Measurements from ENCODE around the gene TSACC.

TSACC gene

DNA sequence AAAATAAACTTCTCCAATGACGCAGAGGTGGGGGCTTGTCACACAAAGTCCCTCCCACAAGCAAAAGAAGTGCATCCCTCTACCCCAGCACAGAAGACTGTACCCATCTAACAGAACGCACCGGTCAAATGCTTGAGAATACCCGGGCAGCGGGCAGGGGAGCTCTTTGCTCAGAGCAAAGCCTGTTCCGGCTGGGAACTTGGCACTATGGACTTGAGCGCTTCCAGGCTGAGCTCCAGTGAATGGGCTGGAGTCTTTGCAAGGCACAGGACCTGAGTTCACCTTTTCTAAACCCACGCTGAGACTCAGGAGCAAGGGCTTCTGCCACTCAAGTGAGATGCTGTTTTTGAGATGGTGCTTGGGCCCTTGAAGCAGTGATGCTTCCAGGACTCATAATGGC is 51.0 kb downstream of the TSACC start:
- POLR2A ChIA-PET, result no interaction called here
- CTCF ChIA-PET, result interaction anchor here (1.1 to 8.2 kb wide), 5 partner anchors 12 to 236 kb away, joined by 3 to 130 read pairs (median 4); no protein-coding TSS in a partner anchor
- DNase-seq (ENCODE audit: extremely low spot score), result no peak
- TF ChIP-seq, protein P1, sequence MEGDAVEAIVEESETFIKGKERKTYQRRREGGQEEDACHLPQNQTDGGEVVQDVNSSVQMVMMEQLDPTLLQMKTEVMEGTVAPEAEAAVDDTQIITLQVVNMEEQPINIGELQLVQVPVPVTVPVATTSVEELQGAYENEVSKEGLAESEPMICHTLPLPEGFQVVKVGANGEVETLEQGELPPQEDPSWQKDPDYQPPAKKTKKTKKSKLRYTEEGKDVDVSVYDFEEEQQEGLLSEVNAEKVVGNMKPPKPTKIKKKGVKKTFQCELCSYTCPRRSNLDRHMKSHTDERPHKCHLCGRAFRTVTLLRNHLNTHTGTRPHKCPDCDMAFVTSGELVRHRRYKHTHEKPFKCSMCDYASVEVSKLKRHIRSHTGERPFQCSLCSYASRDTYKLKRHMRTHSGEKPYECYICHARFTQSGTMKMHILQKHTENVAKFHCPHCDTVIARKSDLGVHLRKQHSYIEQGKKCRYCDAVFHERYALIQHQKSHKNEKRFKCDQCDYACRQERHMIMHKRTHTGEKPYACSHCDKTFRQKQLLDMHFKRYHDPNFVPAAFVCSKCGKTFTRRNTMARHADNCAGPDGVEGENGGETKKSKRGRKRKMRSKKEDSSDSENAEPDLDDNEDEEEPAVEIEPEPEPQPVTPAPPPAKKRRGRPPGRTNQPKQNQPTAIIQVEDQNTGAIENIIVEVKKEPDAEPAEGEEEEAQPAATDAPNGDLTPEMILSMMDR (IDR thresholded peaks at IDR 0.05; ENCODE audit: control extremely low read depth, extremely low read depth, low read depth, missing control alignments), result no peak

DNA sequence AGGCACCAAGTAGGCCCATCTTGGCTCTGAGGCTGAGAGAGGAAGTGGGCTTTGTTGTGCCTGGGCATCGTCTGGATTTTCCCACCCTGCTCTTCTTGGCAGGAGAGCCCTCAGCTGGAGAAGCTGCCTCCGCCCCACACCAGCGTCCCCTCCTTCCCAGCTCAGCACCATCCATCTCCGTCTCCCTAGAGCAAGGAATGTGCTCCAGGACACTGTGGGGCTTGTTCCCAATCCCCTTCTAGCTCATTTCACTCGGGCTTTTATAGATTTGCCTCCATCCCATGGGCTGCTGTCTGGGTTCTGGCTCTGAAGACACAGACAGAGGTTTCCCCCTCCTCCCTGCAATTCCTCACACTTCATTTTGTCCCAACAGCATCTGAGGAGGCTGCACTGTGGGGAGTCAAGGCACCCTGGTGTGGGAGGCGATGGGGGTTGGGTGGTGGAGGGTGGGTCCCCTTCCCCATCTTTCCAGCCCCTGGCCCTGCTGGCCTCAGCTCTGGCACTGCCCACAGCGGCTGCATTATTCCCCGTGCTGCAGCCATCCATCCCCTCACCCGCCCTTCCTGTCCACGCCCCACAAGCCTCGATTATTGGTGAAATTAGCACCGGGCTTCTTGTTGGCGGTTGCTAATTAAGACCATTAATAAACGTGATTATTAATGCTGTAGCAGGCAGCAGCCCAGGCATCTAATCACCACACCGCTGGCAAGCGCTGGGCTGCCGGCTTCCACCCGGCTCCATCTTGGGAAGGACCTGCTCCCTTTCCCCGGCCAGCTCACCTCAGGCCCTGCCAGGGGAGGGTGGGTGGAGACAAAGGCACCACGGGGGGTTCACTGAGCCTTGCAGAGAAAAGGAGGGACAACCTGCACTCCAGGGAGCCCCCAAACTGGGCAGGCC is 52.4 kb downstream of the TSACC start:
- TF ChIP-seq, protein P1 (IDR thresholded peaks at IDR 0.05; ENCODE audit: control extremely low read depth, extremely low read depth, low read depth, missing control alignments), result no peak
- ChIA-PET CTCF (interaction anchor here (1.4 to 4.7 kb wide), 2 partner anchors 10 to 56 kb away, joined by 4 to 46 read pairs; no protein-coding TSS in a partner anchor), POLR2A (no interaction called here)
- DNase-seq (ENCODE audit: extremely low spot score), result no peak

DNA sequence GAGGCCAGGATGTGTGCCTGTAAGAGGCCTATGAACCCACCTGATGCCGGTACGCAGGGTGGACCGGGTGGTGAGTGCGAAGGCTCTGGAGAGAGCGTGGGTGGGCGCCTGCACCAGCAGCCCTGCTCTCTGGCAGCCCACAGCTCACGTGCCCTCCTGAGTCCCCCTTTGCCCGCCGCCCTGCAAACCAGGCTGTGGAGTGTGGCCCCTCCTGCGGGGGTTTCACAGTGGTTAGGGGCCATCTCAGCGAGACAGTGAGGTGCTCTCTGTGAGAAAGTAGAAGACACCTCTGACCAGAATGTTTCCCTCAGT is 53.0 kb downstream of the TSACC start:
- TF ChIP-seq, protein P1 (IDR thresholded peaks at IDR 0.05; ENCODE audit: control extremely low read depth, extremely low read depth, low read depth, missing control alignments), result no peak
- ChIA-PET CTCF (interaction anchor here (4.7 kb wide), 1 partner anchor 56 kb away, joined by 46 read pairs; no protein-coding TSS in a partner anchor), POLR2A (no interaction called here)
- DNase-seq (ENCODE audit: extremely low spot score), result no peak

DNA sequence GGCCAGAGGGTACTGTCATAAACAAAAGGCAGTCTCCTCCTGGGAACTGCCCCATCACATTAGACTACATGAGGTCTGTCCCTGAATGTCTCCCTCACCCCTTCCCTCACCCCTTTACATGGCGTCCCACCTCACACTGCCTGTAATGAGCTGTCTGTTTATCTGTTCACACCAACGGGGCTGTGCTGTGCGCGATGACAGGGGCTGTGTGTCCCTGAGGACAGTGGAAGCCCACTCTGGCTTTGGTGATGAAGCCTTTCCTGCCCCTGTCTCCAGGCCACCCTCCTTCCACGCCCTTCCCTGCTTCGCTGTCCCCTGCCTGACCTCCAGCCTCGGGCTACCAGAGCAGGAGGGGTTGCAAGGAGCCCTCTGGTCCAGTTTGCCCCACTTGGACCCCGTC is 53.4 kb downstream of the TSACC start:
- TF ChIP-seq, protein P1 (IDR thresholded peaks at IDR 0.05; ENCODE audit: control extremely low read depth, extremely low read depth, low read depth, missing control alignments), result no peak
- no peak for DNase-seq (ENCODE audit: extremely low spot score)
- CTCF ChIA-PET, result interaction anchor here (1.0 to 4.7 kb wide), 3 partner anchors 9 to 61 kb away, joined by 3 to 46 read pairs (median 9); no protein-coding TSS in a partner anchor
- POLR2A ChIA-PET, result no interaction called here

DNA sequence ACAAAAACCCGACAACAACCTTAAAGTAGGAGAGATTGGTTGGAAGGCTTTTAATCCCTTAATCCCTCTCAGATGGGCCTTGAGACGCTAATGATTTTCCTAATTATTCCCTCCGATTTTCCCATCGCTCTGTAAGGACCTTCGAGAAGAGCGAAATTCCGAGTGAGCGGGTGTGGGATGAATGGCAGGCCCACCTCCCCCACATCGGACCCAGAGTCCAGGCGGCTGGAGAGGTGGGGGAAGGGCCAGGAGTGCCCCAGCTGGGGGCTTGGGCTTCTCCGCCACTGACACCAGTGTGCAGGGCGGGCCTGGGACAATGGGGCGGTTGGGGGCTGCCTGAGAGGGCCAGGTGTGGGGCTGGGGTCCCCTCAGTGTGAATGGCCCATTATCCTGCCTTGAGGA is 54.1 kb downstream of the TSACC start:
- no peak for DNase-seq (ENCODE audit: extremely low spot score)
- TF ChIP-seq, protein P1 (IDR thresholded peaks at IDR 0.05; ENCODE audit: control extremely low read depth, extremely low read depth, low read depth, missing control alignments), result no peak
- ChIA-PET CTCF (interaction anchor here (1.0 to 4.7 kb wide), 3 partner anchors 10 to 61 kb away, joined by 3 to 46 read pairs (median 9); no protein-coding TSS in a partner anchor), POLR2A (no interaction called here)

DNA sequence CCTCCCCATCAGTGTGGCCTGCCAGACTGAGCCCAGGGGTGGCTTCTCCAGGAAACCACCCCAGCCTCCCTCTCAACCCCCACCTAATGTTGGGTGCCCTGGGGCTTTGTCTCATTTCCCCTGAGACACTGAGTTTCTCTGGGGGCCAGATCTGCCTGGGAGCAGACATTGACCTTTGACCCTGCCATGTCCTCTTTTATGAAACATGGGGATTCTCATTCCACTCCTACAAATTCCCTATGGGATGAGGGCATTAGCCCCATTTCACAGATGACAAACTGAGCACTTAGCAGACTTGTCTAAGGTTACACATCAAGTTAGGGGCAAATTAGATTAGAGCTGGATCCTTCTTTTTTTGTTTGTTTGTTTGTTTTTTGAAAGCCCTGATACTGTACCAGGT is 54.8 kb downstream of the TSACC start:
- ChIA-PET POLR2A (no interaction called here), CTCF (interaction anchor here (1.8 to 4.3 kb wide), 3 partner anchors 10 to 53 kb away, joined by 4 to 25 read pairs (median 9); no protein-coding TSS in a partner anchor)
- no peak for DNase-seq (ENCODE audit: extremely low spot score)
- TF ChIP-seq, protein P1 (IDR thresholded peaks at IDR 0.05; ENCODE audit: control extremely low read depth, extremely low read depth, low read depth, missing control alignments), result no peak

Data from GM10248 (cell line).